Glomerular endothelial cell (primary cell): ENCODE data around the gene SMIM8. TPM values are rescaled to one million over a fixed set of nuclear protein-coding genes. Genes with fewer than 3 reads are reported as not detected.

Experiments used
- DNase-seq: peaks from one replicate; pipeline ENCODE4 v3.0.0-alpha.2; 2011; ENCODE audit warnings: low read depth, low spot score; ENCODE audit errors: extremely low read depth
- total RNA-seq: library from RNA; depleted of rRNA; stranded (reverse); fragments of >200 nt; gene quantifications from 2 replicates; pipeline ENCODE4 v1.2.3, GENCODE V29; 2015

SMIM8 gene
- total RNA-seq, 1 donor from 2014 or later, result 6.4 TPM

DNA sequence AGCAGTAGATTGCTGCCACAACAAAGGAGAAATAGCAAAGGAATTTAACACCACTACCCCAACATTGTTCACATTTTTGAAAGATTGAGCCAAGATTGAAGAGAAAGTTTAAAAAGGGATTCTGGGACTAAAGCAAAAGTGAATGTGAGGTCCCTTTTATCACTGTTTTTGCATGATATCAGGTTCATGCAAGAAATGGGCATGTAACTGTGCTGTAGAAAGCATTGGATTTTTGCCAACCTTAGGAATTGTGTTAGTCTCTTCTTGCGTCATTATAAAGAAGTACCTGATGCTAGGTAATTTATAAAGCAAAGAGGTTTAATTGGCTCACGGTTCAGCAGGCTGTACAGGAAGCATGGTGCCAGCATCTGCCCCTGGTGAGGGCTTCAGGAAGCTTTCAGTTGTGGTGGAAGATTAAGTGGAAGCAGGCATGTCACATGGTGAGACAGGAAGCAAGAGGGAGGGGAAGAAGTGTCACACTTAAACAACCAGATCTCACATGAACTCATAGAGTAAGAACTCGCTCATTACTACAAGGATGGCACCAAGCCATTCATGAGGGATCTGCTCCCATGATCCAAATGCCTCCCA, 11.3 kb downstream of the SMIM8 start:
- no peak for DNase-seq

DNA sequence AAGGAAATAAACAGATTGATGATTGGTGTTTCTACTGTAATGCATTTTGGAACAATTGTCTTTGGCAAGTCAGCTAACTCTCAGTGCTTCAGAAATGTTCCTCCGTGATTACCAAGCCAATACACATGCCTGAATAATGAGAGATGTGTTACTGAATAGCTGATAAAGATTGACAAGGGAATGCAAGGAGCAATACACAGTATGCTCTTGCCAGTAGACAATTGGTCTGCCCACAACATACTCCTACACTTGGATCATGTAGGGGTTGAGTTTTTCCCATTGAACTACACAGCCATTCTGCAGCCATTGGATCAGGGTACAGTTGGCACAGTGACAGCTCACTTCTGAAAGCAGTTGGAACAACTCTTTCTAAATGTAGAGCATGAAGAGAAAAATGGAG, 12.3 kb downstream of the SMIM8 start:
- no peak for DNase-seq

DNA sequence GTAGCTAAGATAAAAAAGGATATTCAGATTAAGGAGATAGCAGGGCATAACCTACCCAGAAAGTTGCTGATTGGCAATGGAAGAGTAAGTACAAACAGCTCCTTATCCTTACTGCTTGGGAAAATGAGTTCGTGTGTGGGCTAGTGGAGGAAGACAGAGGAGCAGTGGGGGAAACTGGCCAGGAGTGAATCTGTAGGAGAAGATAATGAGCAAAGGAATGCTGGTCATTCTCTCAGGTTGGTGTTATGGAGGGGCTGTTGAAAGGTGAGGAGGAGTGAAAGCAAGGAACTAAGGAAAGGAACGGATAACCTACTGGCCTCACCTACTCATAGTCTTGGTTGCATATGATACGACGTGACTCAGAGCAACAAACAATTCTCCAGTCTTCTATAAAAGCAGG, 14.0 kb downstream of the SMIM8 start:
- no peak for DNase-seq

DNA sequence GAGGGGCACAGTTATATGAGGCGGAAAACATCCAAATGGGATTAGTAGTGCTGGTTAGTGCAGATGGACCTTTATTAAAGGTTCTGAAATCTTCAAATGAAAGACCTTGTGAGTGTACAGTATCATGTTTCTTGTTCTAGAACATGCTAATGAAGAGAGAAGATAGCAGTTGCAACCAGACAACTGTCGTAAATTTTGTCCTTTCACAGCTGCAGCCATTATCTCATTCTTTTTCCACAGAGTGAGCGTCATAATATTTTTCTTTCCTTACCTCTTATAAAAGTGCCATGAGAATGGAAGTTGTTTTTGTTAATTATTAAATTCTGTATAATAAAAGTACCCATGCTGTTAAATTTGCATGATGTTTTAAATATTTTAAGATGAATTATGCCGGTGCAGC, 17.8 kb downstream of the SMIM8 start:
- no peak for DNase-seq

DNA sequence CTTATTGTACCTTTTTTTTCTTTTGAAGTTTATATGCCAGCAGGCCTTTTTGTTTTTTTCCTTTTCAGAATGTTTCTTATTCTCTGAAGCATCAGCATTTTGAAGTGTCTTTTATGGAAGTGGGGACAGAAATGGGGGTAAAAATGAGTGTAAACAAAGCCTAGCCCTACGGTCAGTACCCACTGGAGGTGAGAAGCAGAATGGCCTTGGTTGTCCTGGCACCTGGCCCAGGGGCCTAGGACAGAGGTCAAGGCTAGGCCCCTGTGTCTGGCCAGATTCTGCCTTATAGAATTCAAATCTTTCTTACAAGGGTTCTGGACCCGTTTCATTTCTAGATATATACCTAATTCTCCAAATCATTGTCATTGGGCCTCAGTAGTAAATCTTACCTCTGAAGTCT, 18.8 kb downstream of the SMIM8 start:
- no peak for DNase-seq

DNA sequence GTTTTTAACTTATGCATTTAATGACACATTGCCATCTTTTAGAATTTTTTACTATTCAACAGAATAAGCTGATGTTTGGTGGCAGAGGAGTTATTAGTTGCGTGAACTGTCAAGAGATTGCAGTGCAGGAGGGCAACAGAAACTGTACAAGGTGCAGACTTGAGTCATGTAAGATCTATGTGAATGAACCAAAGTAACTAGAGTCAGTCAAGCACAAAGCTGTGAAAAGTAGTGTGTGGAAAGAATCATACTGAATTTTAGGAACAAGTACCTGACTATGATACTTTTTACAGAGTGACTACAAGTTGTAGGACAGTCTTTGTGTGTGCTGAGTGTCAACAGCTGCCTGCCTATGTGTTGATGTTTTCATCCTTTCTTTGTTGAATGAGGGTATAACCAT, 19.5 kb downstream of the SMIM8 start:
- no peak for DNase-seq

DNA sequence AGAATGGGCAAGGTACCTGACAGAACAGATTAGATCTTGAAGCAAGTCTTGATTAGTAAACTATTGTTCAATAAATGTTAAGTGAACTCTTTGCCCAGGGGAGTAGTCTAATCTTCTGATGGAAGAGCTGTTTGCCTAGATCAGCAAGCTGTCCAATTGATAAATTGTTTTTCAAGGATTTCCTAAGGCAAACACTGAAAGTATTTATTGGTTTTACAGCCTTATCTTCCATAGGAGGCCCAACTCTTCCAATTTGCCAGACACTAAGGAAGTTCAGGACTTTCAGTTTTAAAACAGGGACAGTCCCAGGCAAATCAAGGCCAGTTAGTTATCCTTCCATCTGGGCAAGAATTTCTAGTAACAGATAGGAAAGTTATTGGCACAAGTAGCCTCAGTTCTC, 20.4 kb downstream of the SMIM8 start:
- no peak for DNase-seq

DNA sequence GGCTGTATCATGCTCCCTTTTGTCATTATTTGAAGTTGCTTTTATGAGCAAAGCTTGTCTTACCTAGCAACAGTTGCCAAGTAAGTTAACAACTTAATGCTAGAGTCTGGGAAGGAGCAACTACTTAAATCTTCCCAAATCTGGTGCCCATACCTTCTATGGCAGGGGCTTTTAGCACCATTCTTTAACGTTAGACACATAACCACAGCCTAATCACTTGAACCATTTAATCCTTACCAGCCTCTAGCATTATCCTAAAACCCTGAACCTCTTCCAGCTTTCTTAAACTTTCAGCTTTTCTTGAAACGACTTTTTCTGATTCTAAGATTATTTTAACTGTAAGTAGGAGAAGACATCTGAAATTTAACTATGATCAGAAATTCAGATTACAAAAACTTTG, 22.3 kb downstream of the SMIM8 start, which contains the start of gene C6orf163:
C6orf163 (plus strand) TSS at position 83 of the 400 bp plus-strand sequence; CDS start at position 370, 287 bp downstream.
- no peak for DNase-seq

DNA sequence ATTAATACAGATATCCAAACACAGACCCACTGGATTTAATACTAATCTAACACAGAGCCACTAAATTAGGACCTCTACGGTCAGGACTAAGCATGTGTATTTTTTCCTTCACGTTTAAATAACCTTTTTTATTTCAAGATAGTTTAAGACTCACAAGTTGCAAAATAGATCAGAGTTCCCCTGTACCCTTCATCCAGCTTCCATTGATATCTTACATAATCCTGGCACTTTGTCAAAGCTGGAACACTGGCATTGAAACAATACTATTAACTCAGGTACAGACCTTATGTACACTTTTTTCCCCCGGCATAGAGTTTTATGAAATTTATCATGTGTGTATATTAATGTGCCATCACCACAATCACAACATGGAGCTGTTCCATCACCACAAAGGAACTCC, 24.3 kb downstream of the SMIM8 start:
- DNase-seq, result no peak

DNA sequence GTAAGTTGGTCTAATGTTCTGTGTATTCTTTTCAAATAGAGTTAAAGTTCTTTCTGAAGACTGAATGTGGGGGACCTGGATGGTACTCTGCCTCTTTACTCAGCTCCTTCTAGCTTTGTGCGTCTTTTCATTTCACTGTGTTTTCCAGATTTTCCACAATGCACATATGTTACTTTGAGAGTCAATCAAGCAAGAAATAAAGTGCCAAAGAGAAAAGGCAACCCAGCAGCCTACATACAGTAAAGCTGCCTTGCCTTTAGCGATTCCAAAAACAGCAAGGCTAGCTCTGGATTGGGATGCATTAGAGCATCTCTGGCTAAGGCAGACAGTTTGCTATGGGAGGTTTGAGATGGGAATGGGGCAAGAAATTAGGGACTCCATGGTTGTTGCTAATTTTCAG, 27.5 kb downstream of the SMIM8 start:
- DNase-seq, result no peak

DNA sequence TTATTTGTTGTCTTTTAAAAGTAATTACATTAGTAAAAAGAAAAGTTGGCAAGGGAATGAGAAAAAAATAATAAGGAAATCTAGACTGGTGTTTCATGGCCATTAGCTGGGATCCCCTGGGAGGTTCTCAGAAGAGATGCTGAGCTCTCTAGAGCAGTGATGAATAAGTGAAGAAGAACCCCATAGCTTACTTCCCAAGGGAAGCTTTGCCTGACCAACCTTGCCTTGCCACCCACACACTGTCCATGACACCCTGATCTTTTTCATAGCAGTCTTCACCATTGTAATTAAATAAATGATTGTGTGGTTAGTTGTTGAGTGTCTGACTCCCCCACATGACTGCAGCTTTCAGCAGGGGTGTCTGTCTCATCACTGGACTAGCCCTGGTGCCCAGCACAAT, 28.1 kb downstream of the SMIM8 start:
- no peak for DNase-seq

DNA sequence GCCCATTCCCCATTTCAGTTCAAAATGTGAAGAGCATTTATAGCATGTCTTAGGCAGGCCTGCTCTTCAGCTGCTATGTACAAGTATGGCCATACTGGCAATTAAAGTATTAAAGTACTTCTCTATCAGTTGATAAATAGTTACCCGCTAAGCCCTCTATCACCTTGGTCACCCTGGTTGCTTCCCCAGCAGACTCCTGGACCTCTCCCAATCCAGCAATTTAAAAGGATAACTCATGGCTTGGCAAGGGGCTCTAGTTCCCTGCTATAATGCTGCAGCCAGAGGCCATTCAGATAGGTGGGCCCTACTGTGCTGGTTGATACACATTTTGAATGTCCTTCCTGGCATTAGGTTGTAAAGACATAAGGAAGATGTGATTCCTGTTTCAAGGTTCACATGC, 29.2 kb downstream of the SMIM8 start:
- no peak for DNase-seq

DNA sequence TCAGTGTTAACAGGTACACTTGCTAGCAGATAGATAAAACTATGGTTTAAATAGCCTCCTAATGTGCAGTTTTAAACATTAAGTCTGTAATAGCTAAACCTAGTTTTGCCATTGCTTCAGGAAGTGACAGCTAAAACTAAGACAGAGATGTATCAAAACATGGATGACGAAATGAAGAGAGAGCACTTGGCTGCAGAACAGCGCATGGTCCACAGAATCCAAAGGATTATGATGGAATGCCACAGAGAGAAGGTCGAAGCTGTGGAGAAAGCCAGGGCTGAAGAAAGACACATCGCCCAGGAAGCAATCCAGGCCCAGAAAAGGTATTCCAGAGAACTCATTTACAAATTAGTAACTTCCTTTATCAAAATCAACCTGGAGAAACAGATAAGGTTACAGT, 33.8 kb downstream of the SMIM8 start:
- no peak for DNase-seq

DNA sequence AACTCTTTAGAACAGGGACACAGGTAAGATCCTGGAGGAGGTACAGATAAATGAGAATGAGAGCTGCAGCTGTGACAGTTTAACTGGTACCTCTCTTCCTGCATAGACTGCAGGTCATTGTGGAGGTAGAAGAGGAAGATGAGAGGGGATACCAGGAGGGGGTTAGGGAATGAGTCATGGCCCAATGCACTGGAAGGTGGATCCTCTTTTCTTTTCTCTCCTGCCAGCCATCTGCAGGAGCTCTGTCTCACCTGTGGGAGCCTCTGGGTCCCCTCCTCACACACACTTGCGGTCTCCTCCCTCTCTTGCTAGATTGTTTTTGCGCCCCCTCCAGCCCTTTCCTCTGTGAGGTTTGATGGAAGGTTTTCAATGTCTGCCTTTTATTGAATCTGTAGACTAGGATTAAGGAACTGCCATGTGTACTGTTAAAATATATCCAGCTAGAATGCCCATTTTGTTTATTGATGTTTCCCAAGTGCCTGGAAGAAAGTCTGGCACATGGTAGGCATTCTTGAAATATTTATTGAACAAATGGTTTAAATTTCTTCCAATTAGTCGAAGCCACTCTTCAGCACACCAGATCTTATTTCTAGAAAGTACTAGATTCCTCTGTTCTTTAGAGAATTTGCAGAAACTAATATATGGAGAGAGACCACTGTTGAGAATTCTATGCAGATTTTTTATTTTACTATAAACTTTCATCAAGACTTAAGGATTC, 35.2 kb downstream of the SMIM8 start:
- no peak for DNase-seq

DNA sequence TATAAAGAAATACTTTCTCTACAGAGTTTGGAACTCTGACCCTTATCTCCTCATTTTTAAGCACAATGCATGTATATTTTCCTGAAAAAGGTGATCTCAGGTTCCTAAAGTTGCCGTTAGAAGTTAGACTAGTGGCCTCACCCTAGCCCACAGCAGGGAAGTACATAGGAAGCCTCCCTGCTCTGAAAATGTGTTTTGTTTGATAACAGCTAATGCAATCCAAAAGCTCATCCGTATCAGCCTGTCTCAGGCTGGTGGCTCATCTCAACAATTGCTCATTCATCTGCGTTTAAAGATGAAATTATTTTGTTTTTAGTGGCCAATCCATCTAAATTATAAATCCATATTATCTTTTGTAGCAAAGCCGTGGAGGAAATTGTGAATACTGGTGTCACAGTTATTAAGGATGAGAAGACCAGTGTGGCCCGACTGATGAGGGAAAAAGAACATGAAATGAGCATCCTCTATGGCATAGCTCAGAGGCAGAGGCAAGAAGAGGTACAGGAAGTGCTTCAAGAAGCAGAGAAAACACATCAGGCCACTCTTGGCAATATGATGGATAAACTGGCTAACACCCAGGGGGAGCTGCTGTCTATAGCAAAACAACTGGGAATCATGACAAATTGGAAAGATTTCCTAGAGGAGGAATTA, 42.3 kb downstream of the SMIM8 start:
- DNase-seq, result no peak

DNA sequence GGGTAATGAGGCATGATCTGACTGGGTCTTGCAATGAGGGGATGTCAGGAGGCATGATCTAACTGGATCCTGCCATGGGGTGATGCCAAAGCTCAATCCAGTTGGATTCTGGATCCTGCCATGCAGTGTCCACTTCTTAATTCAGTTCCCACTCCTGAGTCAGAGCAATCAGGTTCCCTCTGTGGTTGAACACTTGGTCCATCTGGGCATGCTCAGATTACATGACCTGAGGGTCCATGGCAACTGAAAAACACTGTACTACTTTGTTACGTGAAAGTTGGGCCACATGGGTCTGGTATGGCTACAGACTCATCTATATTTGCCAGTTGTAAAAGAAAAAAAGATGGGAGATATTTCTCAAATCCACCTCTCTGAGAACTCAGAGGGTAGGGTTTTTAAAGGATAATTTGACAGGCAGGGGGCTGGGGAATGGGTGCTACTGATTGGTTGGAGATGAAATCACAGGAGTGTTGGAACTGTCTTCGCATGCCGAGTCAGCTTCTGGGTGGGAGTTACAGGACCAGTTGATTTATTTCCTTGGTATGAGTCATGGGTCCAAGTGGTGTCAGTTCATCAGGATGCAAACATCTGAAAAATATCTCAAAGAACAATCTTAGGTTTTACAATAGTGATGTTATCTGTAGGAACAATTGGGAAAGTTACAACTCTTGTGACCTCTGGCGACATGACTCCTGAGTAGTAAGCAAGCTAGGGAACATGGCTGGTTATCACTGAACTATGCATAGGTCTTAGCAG, 43.9 kb downstream of the SMIM8 start:
- DNase-seq, result no peak

DNA sequence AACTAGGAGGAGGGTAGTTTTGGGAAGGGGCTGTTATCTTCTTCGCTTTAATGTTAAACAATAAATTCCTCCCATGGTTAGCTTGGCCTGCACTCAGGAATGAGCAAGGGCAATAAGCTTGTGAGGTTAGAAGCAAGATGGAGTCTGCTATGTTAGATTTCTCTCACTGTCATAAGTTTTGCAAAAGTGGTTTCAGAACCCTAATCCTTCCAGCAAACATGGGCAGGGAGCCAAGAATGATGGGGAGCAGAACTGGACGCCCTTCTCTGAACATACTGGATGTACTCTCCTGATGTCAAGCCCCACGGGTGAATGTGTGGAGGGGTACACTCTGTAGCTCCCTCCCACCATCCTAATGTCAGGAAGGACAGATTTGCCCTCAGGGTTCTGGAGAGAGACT, 44.5 kb downstream of the SMIM8 start:
- DNase-seq, result no peak

DNA sequence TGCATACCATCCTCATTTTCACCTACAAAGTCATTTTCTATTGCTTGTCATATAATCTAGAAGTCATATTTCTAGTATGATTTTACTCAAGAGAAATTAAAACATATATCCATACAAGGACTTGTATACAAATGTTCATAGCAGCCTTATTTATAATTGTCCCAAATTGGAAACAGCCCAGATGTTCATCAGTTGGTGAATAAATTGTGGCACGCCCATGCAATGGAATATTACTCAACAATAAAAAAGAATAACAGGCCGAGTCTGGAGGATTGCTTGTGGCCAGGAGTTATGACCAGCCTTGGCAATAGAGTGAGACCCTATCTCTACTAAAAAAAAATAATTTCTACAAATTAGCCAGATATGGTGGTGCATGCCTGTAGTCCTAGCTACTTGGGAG, 51.0 kb downstream of the SMIM8 start:
- DNase-seq, result no peak

DNA sequence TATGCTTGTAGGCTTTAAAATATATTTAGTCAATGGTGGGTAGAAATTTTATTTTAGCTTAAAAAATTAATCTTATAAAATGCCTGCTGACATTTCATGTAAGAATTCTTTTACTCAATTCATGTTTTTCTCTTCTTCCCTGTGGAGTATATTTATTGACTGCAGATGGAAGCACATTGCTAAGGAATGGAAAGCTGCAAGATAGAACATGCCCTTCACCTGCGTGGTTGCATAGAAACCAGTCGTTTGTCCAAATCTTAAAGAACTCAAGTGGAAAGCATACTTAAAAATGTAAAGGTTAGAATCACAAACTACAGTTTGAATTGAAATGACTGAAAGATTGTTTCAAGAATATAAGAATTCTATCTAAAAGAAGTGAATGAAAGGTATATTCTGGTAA, 52.9 kb downstream of the SMIM8 start:
- no peak for DNase-seq

DNA sequence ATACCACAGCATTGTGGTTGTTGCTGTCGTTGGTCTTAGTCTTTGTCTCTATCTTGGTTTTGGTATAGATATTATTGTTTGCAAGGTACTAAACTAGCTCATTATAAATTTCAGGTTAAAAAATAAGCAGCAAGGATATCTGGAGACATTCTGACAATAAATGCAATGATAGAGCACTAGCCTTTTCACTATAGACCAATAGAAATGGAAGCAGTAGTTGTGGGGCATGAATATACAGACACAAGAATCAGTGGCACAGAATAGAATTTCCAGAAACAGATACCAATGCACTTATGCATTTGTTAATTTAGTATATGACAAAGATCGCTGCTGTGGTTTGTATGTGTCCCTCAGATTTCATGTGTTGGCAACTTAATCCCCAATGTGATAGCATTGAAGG, 54.3 kb downstream of the SMIM8 start:
- no peak for DNase-seq

DNA sequence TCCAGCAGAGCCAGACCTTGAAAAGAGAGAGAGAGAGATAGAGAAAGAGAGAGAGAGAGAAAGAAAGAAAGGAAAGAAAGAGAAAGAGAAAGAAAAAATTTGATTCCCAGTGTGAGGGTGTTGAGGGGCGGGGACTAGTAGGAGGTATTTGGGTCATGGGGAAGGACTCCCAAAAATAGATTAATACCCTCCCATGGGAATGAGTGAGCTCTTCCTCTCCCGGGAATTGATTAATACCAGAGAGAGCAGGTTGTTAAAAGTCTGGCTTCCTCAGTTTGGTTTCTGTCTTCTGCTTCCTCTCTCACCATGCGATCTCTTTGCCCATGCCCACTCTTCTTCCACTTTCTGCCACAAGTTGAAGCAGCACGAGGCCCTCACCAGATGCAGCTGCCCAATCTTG, 56.6 kb downstream of the SMIM8 start:
- no peak for DNase-seq

DNA sequence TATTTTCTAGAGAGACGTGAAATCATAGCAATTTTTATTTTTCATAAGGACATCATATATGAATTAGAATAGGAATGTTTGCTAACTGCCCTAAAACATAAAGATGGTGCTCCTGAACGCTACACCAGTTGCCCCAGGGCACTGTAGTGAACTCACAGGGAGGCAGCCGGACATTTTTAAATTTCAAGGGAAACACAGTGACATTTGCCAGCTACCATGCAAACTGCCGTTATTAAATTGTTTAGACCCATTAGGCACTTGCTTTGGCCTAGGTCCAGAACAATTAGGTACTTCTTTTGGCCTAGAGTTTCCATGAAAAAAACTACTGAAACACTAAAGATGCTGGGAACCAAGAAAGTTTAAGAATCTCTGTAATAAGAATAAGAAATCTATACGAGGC, 60.5 kb downstream of the SMIM8 start:
- DNase-seq, result no peak
